Measurements from ENCODE around the gene CPA5.

DNA sequence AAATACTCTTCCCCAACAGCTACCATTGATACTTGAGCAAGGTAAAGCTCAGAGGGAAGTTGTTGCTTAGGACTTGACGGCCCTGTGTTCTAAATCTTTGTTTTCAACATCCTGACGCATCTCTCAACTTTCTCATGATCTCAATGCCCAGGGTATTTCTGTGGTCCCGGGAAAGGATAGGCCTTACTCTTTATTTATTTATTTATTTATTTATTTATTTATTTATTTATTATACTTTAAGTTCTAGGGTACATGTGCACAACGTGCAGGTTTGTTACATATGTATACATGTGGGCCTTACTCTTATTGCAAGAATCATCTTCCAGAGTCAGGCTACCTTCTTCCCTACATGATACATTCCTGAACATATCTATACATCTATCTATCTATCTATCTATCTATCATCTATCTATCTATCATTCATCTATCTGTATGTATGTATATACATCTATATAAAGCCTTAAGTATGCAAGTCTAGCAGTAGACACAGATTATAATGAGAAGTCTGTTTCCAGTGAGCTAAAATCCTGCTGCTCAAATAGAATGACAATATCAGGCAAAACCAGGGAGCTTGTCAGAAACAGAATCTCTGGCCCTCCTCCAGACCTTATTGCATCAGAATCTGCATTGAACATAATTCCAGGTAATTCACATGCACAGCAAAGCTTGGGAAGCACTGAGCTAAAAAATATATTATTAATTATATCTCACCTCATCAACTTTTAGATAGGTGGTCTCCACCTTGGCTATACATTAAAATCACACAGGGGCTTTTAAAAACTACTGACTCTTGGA is 12.2 kb upstream of the CPA5 start:
- TF ChIP-seq CTCF (IDR thresholded peaks at IDR 0.05; ENCODE audit: extremely low read depth in 1 of 2, insufficient read depth in 1 of 2, low read depth in 1 of 2, low read length in 2 of 2) (no peak), POLR2A (IDR thresholded peaks at IDR 0.05; ENCODE audit: low read depth, low read length) (no peak), GATA2 (IDR thresholded peaks at IDR 0.05; ENCODE audit: insufficient read depth, insufficient read length, low read depth, low read length) (no peak), POLR2AphosphoS5 (IDR thresholded peaks at IDR 0.05; ENCODE audit: insufficient read depth, low read depth, low read length) (no peak)
